GM10248 (cell line): Measurements from ENCODE around the gene SUB1.

ENCODE experiments used
- CTCF ChIA-PET: fragments of 300-600 bp; sonication (Branson Sonifier 250); formaldehyde crosslinking; extraction: SDS; loops from one replicate; lab custom pipeline; 2021; ENCODE audit warnings: antibody characterized with exemption; lab: Yijun Ruan, JAX
- POLR2A ChIA-PET: fragments of 350-650 bp; sonication (Branson Sonifier 250); formaldehyde crosslinking; extraction: SDS; loops from one replicate; lab custom pipeline; 2020; ENCODE audit warnings: antibody characterized with exemption; lab: Yijun Ruan, JAX
- DNase-seq: peaks from one replicate; pipeline ENCODE4 v3.0.0; 2012; ENCODE audit errors: extremely low spot score
- CTCF ChIP-seq: IDR thresholded peaks from 2 replicates; pipeline ENCODE4 v1.5.1; 2012; ENCODE audit warnings: mild to moderate bottlenecking, low read depth; ENCODE audit errors: extremely low read depth, missing control alignments, control extremely low read depth

The SUB1 gene

DNA sequence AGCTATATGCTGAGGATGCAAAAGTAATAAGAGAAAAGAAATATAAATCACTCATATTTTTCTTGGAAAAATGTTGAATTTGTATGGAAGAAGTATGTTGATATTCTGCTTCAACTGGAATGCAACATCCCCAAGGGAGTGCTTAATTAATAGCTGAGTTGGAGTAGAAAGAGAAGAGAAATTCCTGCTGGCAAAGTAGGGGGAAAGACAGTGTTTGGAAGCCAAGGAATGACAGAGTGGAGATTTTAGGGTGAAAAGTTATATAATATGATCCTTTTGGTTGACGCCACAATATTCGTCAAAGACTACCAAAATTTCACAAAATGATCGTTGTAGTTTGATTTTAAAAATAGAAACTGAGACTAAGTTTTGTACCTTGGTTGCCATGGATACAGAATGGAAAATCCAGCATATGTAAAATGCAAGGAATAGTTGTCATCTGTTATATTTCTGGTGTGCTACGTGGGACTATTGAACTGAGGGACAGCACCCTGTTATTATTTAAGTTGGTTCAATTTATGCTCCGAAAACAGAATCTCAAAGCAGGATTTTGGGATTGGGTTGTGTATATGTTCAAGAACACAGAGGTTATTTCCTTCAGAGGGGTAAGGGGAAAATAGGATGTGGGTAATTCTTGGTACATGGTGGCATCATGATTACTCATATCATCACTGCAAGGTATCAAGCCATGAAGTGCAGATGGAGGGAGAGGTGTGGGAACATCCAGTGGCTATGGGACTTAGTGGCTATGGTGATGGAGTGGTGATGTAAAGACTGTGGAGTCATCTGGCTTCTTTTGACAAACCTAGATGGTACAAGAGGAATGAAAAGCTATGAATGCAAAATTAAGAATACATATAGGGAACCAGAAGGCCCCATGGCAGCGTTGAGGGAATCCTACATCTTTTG is 61.0 kb downstream of the SUB1 start:
- CTCF ChIA-PET: interaction anchor here (1.2 to 1.6 kb wide), 2 partner anchors 15 to 16 kb away, joined by 3 read pairs; no protein-coding TSS in a partner anchor
- no peak for TF ChIP-seq CTCF
- DNase-seq: no peak
- POLR2A ChIA-PET: no interaction called here

DNA sequence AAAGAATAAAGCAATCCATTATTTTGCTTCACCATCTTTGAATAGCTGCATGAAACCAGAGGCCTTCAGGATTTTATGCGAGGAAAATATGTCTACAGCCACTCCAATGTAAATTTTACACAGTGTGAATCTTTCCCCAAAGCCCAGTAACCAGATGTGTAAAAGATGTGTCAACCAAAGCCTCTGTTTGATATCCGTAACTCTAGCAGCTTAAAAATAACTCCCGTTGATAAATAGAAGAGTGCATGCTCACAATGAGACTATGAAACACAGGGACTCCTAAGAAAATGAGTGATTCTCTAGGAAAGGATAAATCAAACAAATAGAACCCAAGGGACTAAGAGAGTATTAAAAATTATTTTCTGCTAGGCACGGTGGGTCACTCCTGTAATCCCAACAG is 65.7 kb downstream of the SUB1 start:
- POLR2A ChIA-PET: no interaction called here
- no peak for TF ChIP-seq CTCF
- DNase-seq: no peak
- CTCF ChIA-PET: no interaction called here

DNA sequence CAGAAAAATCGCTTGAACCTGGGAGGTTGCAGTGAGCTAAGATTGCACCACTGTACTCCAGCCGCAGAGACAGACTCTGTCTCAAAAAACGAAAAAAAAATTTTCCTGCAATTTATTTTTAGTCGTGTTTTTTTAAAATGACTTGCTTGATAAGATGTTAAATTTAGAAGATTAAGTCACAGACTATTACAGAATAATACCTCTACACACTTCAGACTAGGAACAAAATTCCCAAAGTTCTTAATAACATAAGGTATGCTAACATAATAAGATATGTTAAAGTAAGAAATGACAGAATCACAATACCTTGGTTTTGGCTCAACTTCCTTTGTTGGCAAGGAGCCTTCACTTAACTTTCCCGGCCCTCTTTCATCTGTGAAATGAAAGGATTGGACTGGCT is 66.3 kb downstream of the SUB1 start:
- DNase-seq: no peak
- POLR2A ChIA-PET: no interaction called here
- TF ChIP-seq CTCF: no peak
- CTCF ChIA-PET: no interaction called here
